ENCODE results near the gene DHRS13. TPM values are rescaled to one million over a fixed set of nuclear protein-coding genes. Genes with fewer than 3 reads are reported as not detected.
A peak's percentile ranks its signal among the peaks of the same experiment; 100 is the strongest.

Gene DHRS13
- total RNA-seq, 2 experiments from 2014 or later, result 18.0 to 20.6 TPM

DNA sequence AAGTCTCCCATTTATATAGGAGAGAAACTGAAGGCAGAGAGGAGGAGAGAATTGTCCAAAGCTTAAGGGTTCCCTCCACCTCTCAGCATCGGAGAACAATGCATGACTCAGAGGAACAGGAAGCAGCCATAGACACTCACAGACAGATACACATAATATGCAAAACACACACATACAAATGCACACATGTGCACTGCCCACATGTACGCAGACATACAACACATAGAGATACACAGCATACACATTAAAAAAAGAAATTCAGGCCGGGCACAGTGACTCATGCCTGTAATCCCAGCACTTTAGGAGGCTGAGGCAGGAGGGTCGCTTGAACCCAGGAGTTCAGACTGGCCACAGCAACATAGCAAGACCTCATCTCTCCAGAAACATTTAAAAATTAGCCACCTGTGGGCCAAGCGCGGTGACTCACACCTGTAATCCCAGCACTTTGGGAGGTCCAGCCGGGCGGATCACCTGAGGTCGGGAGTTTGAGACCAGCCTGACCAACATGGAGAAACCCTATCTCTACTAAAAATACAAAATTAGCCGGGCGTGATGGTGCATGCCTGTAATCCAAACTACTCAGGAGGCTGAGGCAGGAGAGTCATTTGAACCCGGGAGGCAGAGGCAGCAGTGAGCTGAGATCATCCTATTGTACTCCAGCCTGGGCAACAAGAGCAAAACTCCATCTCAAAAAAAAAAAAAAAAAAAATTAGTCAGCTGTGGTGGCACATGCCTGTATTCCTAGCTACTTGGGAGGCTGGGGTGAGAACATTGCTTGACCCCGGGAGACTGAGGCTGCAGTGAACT lies 36.7 kb downstream of the DHRS13 start:
- ChIA-PET CTCF (interaction anchor here (1.1 kb wide), 1 partner anchor 50 kb away, joined by 3 read pairs; no protein-coding TSS in a partner anchor), POLR2A (no interaction called here)
- Mint-ChIP-seq H3K9me3 (no peaks in the 10 kb centered on the region), H3K4me3 (no peak overlapping the region), H3K36me3 (no peaks in the 10 kb centered on the region), H3K27ac (no peak overlapping the region), H3K4me1 (ENCODE audit: low read depth) (peaks cover 6% of the 10 kb centered on the region), H3K27me3 (no peaks in the 10 kb centered on the region)
- no peak for DNase-seq
- intact Hi-C loops (cut with micrococcal nuclease), result no loop called here

DNA sequence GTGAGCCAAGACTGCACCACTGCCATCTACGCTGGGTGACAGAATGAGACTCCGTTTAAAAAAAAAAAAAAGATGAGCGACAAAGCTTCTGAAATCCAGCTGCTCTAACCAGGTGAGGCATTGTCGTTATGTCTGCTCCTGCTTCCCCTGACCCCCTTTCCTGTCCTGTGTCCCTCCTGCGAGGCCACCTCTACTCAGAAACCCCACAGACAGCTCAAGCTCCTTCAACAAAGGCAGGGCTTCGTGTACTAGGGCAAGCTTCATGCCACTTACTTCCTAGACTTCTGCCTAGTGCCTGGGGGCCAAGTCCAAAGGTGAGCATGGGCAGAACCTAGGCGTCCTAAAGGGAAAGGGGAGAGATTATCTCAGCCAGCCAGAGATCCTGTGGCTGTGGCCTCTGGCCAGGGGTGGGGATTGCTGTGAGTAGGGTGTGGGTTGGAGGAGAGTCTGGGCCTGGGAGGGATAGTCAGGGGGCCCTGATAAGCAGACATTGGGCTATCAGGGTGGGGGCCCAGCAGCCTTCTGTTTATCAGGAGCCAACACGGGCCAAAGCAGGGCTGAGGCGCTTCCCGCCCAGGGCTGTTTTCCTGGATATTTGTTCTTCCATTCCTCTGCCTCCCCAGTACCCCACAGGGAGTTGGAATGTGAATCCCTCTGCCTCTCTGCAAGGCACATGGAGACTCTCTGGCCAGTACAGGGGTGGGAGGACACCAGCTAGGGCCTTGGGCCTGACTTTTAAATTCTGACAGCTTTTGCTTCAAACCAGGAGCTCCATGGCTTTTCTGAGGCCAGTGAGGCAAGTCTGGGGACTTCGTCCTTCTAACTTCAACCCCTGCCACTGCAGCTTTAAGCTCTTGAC lies 37.7 kb downstream of the DHRS13 start:
- POLR2A ChIA-PET, result no interaction called here
- no peak for DNase-seq
- intact Hi-C loops (cut with micrococcal nuclease), result no loop called here
- CTCF ChIA-PET, result interaction anchor here (0.6 to 1.1 kb wide), 2 partner anchors 50 to 88 kb away, joined by 3 read pairs; no protein-coding TSS in a partner anchor
- H3K4me3 Mint-ChIP-seq, result no peak overlapping the region
- H3K4me1 Mint-ChIP-seq (ENCODE audit: low read depth), result peaks cover 3% of the 10 kb centered on the region
- H3K9me3 Mint-ChIP-seq, result no peaks in the 10 kb centered on the region
- H3K36me3 Mint-ChIP-seq, result peaks cover 3% of the 10 kb centered on the region
- no peak overlapping the region for H3K27ac Mint-ChIP-seq
- no peaks in the 10 kb centered on the region for H3K27me3 Mint-ChIP-seq

DNA sequence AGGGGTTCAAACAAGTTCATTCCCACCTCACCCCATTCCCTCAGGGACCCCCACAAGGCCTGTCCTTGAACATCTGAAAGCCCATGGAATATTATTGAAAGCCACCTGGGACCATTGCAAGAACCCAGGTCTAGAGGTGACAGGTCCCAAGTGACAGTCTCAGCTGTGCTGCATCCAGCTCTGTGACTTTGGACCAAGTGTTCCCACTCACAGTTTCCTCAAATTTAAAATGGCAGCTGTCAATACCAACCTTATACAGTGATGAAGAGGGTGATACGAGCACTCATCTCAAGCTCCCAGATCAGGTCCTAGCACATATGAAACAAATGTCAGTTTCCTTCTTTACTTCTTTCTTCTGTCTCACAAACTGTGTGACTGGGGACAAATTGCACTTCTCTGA lies 38.9 kb downstream of the DHRS13 start:
- peaks cover 7% of the 10 kb centered on the region for H3K36me3 Mint-ChIP-seq
- CTCF ChIA-PET, result interaction anchor here (1.6 kb wide), 2 partner anchors 14 to 100 kb away, joined by 3 to 8 read pairs; no protein-coding TSS in a partner anchor
- no peaks in the 10 kb centered on the region for H3K9me3 Mint-ChIP-seq
- H3K4me3 Mint-ChIP-seq, result no peak overlapping the region
- no peak overlapping the region for H3K27ac Mint-ChIP-seq
- DNase-seq, result no peak
- H3K27me3 Mint-ChIP-seq, result no peaks in the 10 kb centered on the region
- intact Hi-C loops (cut with micrococcal nuclease), result no loop called here
- POLR2A ChIA-PET, result no interaction called here
- peaks cover 3% of the 10 kb centered on the region for H3K4me1 Mint-ChIP-seq (ENCODE audit: low read depth)

DNA sequence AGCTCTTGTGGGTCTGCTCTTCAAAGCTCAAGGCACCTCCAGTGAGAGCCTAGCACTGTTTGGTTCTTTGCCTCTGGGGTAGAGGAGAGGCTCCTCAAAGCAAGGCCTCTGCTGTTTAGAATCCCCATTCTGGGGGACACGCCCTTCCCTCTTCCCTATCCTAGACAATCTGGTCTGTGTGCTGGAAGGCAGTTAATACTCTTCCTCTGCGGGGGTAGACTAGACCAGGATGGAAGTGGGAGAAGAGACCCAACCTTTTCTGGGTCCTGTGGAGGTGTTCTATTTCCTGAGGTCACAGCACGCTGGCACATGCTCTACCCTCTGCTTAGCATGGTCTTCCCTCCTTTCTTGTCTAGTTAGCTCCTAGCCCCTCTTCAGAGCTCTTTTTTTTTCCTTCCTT lies 40.3 kb downstream of the DHRS13 start:
- Mint-ChIP-seq H3K4me1 (ENCODE audit: low read depth) (peaks cover 9% of the 10 kb centered on the region), H3K27me3 (no peaks in the 10 kb centered on the region), H3K4me3 (no peak overlapping the region), H3K36me3 (peaks cover 17% of the 10 kb centered on the region), H3K9me3 (no peaks in the 10 kb centered on the region), H3K27ac (no peak overlapping the region)
- ChIA-PET CTCF (interaction anchor here (1.6 kb wide), 1 partner anchor 13 kb away, joined by 8 read pairs; no protein-coding TSS in a partner anchor), POLR2A (interaction anchor here (1.3 kb wide), 1 partner anchor 13 kb away, joined by 3 read pairs; no protein-coding TSS in a partner anchor)
- no peak for DNase-seq
- intact Hi-C loops (cut with micrococcal nuclease), result no loop called here

DNA sequence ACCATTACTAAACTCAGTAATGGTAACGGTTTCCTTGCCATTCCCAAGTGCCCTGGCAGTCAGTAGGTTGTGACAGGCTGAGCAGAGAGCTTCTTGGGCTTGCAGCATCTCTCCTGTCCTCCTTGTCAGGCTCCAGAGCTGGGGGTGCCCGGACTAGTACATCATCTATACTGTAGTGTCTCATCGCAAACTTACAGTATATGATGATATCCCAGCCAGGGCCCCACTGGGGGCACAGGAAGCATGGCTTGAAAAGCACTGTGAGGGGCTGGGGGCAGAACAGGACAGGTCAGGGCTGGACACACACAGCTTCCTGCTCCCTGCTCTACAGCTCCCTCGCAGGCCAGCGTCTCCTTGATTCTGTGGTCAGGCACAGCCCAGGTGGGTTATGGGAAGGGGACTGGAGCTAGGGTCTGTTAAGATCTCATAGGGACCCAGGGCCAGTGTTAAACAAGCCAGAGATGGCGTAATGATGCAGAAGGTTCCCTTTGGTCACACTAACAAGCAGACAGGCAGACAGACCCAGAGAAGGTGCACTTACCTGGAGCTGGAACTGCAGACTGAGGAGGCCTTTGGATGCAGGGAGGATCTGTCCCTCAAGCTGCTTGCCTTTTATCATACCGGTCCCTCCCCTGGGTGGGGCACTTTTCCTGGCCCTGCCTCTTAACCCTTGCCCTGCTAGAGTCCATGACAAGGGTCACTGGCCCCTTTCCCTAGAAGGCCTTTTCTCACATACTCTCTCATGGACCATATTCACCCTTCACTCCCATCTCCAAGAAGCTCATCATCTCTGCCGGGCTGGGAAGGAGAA lies 41.3 kb downstream of the DHRS13 start:
- Mint-ChIP-seq H3K4me3 (no peak overlapping the region), H3K36me3 (peaks cover 18% of the 10 kb centered on the region), H3K27me3 (no peaks in the 10 kb centered on the region), H3K27ac (no peak overlapping the region), H3K9me3 (no peaks in the 10 kb centered on the region), H3K4me1 (ENCODE audit: low read depth) (peaks cover 13% of the 10 kb centered on the region)
- ChIA-PET CTCF (no interaction called here), POLR2A (interaction anchor here (0.6 kb wide), 1 partner anchor 14 kb away, joined by 3 read pairs; no protein-coding TSS in a partner anchor)
- intact Hi-C loops (cut with micrococcal nuclease), result no loop called here
- no peak for DNase-seq

DNA sequence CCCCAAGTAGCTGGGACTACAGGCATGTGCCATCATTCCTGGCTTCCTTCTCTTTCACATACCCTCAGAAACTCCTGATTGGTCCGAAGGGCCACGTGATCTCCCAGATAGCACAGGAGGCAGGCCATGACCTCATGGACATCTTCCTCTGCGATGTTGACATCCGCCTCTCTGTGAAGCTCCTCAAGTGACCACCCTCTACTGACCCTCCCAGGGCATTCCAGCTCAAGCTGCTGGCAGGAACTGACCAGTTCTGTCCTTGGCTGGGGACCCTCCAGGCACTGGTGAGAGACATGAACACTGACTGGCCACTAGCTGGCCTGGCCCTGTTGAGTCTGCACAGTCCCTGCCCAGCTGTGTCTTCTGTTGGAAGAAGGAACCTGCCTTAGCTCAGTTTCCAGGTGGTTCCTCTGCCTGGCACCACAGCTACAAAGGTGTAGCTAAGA lies 42.5 kb downstream of the DHRS13 start:
- no peak overlapping the region for H3K27ac Mint-ChIP-seq
- CTCF ChIA-PET, result interaction anchor here (1.2 kb wide), 1 partner anchor 11 kb away, joined by 6 read pairs; no protein-coding TSS in a partner anchor
- H3K36me3 Mint-ChIP-seq, result peaks cover 18% of the 10 kb centered on the region

DNA sequence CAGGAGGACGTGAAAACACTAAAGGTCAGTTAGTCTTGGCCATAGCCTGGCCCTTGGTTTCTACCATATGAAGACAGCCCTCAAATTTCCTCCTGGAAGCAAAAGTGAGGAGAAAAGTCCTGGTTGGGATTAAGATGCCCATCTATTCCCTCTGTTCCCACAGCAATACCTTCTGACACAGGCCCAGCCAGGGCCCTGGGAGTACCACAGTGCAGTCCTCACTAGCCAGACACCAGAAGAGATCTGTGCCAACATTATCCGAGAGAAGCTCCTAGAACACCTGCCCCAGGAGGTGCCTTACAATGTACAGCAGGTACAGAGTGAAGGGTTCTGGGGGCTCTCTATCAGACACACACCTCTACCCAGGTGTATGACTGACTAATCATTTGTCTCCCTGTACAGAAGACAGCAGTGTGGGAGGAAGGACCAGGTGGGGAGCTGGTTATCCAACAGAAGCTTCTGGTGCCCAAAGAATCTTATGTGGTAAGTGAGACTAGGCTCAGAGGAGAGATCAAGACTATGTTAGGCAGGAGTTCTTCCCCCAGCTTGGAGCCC lies 44.0 kb downstream of the DHRS13 start:
- no peak for DNase-seq
- no peaks in the 10 kb centered on the region for H3K9me3 Mint-ChIP-seq
- H3K27ac Mint-ChIP-seq, result no peak overlapping the region
- peaks cover 23% of the 10 kb centered on the region for H3K4me1 Mint-ChIP-seq (ENCODE audit: low read depth)
- intact Hi-C loops (cut with micrococcal nuclease), result no loop called here
- no peak overlapping the region for H3K4me3 Mint-ChIP-seq
- CTCF ChIA-PET, result interaction anchor here (1.1 to 1.3 kb wide), 4 partner anchors 9 to 43 kb away, joined by 3 read pairs; no protein-coding TSS in a partner anchor
- peaks cover 18% of the 10 kb centered on the region for H3K36me3 Mint-ChIP-seq
- no peaks in the 10 kb centered on the region for H3K27me3 Mint-ChIP-seq
- POLR2A ChIA-PET, result no interaction called here

More for the DNA sequence above, 42.5 kb downstream of the DHRS13 start:
- H3K9me3 Mint-ChIP-seq, result no peaks in the 10 kb centered on the region
- POLR2A ChIA-PET, result no interaction called here
- no peak overlapping the region for H3K4me3 Mint-ChIP-seq
- DNase-seq, result no peak
- intact Hi-C loops (cut with micrococcal nuclease), result no loop called here
- H3K27me3 Mint-ChIP-seq, result no peaks in the 10 kb centered on the region
- peaks cover 18% of the 10 kb centered on the region for H3K4me1 Mint-ChIP-seq (ENCODE audit: low read depth)

DNA sequence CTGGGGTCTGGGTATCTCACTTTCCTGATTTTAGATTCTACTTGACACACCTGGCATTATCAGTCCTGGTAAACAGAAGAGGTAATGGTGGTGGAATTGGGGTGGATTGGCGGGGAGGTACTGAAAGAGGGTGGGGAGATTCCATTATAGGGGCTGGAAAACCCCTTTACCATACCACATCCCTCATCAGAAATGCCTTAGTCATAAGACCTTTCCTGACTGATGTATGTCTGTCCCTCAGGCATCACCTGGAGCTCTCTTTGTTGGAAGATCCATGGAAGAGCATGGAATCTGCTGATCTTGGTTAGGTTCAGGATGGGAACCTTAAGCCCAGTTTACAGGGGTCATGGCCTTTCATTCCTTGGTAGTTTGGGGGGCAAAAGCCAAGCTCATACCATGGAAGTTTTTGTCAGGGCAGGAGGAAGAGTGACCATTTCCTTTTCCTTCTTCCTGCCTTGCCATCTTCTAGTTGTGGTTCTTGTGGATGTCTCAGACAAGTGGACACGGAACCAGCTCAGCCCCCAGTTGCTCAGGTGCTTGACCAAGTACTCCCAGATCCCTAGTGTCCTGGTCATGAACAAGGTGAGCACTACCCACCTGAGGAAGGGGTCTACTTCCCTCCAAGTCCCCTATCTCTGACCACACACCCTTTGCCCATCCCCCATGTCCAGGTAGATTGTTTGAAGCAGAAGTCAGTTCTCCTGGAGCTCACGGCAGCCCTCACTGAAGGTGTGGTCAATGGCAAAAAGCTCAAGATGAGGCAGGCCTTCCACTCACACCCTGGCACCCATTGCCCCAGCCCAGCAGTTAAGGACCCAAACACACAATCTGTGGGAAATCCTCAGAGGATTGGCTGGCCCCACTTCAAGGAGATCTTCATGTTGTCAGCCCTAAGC lies 44.7 kb downstream of the DHRS13 start:
- ChIA-PET POLR2A (interaction anchor here (0.7 kb wide), 2 partner anchors 13 to 40 kb away, joined by 3 to 4 read pairs; no protein-coding TSS in a partner anchor), CTCF (interaction anchor here (0.6 to 1.3 kb wide), 5 partner anchors 8 to 44 kb away, joined by 3 read pairs; no protein-coding TSS in a partner anchor)
- intact Hi-C loops (cut with micrococcal nuclease), result no loop called here
- Mint-ChIP-seq H3K36me3 (peaks cover 18% of the 10 kb centered on the region), H3K4me1 (ENCODE audit: low read depth) (peaks cover 23% of the 10 kb centered on the region), H3K4me3 (no peak overlapping the region), H3K27me3 (no peaks in the 10 kb centered on the region), H3K27ac (peak overlapping the region; percentile 75), H3K9me3 (no peaks in the 10 kb centered on the region)
- DNase-seq, result no peak

DNA sequence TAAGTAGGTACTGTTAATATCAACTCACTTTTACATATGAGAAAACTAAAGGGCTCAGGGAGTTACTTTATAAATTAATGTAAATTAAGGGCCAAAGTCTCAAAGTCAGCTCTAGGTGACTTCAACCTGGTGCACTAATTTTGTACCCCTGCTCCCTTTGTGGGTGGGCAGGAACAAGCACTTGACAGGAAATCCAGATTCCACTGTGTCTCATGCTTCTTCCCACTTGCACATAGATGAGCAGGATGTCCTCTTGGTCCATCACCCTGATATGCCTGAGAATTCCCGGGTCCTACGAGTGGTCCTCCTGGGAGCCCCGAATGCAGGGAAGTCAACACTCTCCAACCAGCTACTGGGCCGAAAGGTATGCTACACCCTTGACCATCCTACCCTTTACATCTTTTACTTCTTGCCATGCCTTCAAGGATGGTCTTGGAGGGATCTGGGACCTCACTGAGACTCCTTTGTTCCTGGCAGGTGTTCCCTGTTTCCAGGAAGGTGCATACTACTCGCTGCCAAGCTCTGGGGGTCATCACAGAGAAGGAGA lies 46.8 kb downstream of the DHRS13 start:
- H3K4me3 Mint-ChIP-seq, result peak overlapping the region; percentile 81
- H3K4me1 Mint-ChIP-seq (ENCODE audit: low read depth), result peaks cover 23% of the 10 kb centered on the region
- no peaks in the 10 kb centered on the region for H3K27me3 Mint-ChIP-seq
- ChIA-PET POLR2A (interaction anchor here (0.6 to 2.2 kb wide), 3 partner anchors 12 to 211 kb away, joined by 3 to 7 read pairs (median 4); no protein-coding TSS in a partner anchor), CTCF (interaction anchor here (0.6 to 0.7 kb wide), 2 partner anchors 29 to 97 kb away, joined by 3 read pairs; no protein-coding TSS in a partner anchor)
- peaks cover 18% of the 10 kb centered on the region for H3K36me3 Mint-ChIP-seq
- no peaks in the 10 kb centered on the region for H3K9me3 Mint-ChIP-seq
- no peak overlapping the region for H3K27ac Mint-ChIP-seq
- intact Hi-C loops (cut with micrococcal nuclease), result no loop called here
- DNase-seq, result no peak

DNA sequence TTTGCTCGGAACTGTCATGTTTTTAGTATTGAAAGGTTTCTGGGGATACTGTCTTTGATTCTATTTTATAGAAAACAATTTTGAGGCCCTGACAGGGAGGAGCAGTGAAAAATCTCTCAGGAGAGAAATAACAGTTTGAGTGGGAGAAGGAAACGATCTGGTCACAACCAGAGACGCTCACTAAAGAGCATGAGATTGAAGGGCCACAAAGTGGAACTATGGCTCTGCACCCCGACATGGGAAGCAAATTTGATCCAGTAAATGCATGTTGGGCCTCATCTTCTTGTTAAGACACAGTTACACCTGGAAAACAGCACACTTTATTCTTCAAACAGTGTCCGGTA lies 47.6 kb downstream of the DHRS13 start:
- ChIA-PET CTCF (interaction anchor here (0.6 to 0.7 kb wide), 2 partner anchors 30 to 47 kb away, joined by 3 read pairs; partner anchors contain the start of gene DHRS13), POLR2A (interaction anchor here (1.0 to 2.2 kb wide), 2 partner anchors 20 to 47 kb away, joined by 3 to 7 read pairs; no protein-coding TSS in a partner anchor)
- Mint-ChIP-seq H3K9me3 (no peaks in the 10 kb centered on the region), H3K36me3 (peaks cover 16% of the 10 kb centered on the region), H3K27me3 (no peaks in the 10 kb centered on the region), H3K27ac (peak overlapping the region; percentile 86), H3K4me3 (peak overlapping the region; percentile 81), H3K4me1 (ENCODE audit: low read depth) (peaks cover 23% of the 10 kb centered on the region)
- no peak for DNase-seq
- intact Hi-C loops (cut with micrococcal nuclease), result loop anchor here (2.0 kb wide), 2 partner anchors 15 to 97 kb away; no protein-coding TSS in a partner anchor
